Fibroblast of skin of abdomen (primary cell): ENCODE data around the gene NBPF10. TPM values are rescaled to one million over a fixed set of nuclear protein-coding genes. Genes with fewer than 3 reads are reported as not detected.
"Not testable (repeated sequence)": the region's sequence is repeated elsewhere in the genome, so short reads cannot be mapped to it uniquely, and the experiment has no call there.

ENCODE experiments used
- DNase-seq: peaks from one replicate; pipeline ENCODE4 v3.0.0-alpha.2; 2013
- polyA plus RNA-seq, 2 experiments: library from polyadenylated mRNA; unstranded; fragments of 120-200 nt; gene quantifications; one replicate each; pipeline ENCODE4 v1.2.1, GENCODE V29; 2013; ENCODE audit not compliant: insufficient read length in 2 of 2

The NBPF10 gene
- 1.3 TPM for polyA plus RNA-seq (2013, experiment 1 of 2; ENCODE audit: insufficient read length)
- polyA plus RNA-seq (2013, experiment 2 of 2; ENCODE audit: insufficient read length): 1.2 TPM

GRCh38 chr1:146144465-146144864 is at the start of gene NBPF10:
NBPF10 (minus strand) TSS chr1:146144804; CDS start chr1:146144769, 35 bp downstream.
- not testable (repeated sequence) for DNase-seq

- not testable (repeated sequence) for DNase-seq
Measured at GRCh38 chr1:146174531-146174930, 29.9 kb upstream of the NBPF10 start.

- DNase-seq: not testable (repeated sequence)
Measured at GRCh38 chr1:146167740-146168139, 23.1 kb upstream of the NBPF10 start.

- DNase-seq: not testable (repeated sequence)
Measured at GRCh38 chr1:146167273-146167672, 22.7 kb upstream of the NBPF10 start.
